HFFc6 (cell line): ENCODE results near the gene COCH. TPM values are rescaled to one million over a fixed set of nuclear protein-coding genes. Genes with fewer than 3 reads are reported as not detected.

Experiments
- DNase-seq: peaks from one replicate; pipeline ENCODE4 v3.0.0-alpha.2; 2018
- H3K27ac Mint-ChIP-seq: 2 replicates; pipeline ENCODE4 v1.8.0; 2020; ENCODE audit warnings: mild to moderate bottlenecking, mixed read lengths
- H3K27me3 Mint-ChIP-seq: 2 replicates; pipeline ENCODE4 v1.8.0; 2021; ENCODE audit warnings: mild to moderate bottlenecking, moderate library complexity, mixed read lengths; ENCODE audit not compliant: insufficient read depth
- H3K36me3 Mint-ChIP-seq: 2 replicates; pipeline ENCODE4 v1.8.0; 2021; ENCODE audit warnings: low read depth, mixed read lengths
- H3K4me1 Mint-ChIP-seq: 2 replicates; pipeline ENCODE4 v1.8.0; 2020; ENCODE audit warnings: low read depth, mixed read lengths
- H3K4me3 Mint-ChIP-seq: 2 replicates; pipeline ENCODE4 v1.8.0; 2020; ENCODE audit warnings: mild to moderate bottlenecking, moderate library complexity, mixed read lengths
- H3K9me3 Mint-ChIP-seq: 2 replicates; pipeline ENCODE4 v1.8.0; 2020; ENCODE audit warnings: mild to moderate bottlenecking, mixed read lengths
- total RNA-seq, 6 experiments: library from RNA; stranded (reverse); fragmentation: NEBNext Ultra II Directional; extraction: Animal tissue kit (Norgen Biotek cat#: 25700); gene quantifications; 2 replicates in 1 of 6; 3 replicates in 5 of 6; pipeline ENCODE4 v1.2.3, GENCODE V29; 2021
- TF ChIP-seq, protein P1 (sequence below): fragments of 200-600 bp; sonication (generic); IDR thresholded peaks from 2 replicates; pipeline ENCODE4 v1.5.0; 2021; ENCODE audit warnings: antibody characterized with exemption, mild to moderate bottlenecking

The COCH gene
- total RNA-seq, 6 experiments from 2014 or later: not detected

DNA sequence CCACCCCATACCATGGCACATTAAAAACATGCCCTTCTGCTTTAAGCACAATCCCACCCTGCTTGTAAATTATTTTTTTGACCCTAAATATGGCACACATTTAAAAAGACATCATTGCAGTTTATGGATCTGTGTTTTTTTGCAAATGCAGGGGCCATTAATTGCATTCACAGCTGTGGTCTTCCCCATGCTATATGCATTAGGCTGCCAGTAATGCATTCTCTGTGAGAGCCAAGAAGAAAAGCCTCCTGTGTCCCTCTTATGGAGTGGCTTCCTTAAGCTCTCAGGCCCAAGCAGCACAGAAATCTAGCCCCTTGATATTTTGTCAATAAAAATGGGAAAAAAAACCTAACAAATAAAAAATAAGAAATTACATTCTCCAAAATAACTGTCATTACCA is 20.4 kb upstream of the COCH start:
- TF ChIP-seq, protein P1, sequence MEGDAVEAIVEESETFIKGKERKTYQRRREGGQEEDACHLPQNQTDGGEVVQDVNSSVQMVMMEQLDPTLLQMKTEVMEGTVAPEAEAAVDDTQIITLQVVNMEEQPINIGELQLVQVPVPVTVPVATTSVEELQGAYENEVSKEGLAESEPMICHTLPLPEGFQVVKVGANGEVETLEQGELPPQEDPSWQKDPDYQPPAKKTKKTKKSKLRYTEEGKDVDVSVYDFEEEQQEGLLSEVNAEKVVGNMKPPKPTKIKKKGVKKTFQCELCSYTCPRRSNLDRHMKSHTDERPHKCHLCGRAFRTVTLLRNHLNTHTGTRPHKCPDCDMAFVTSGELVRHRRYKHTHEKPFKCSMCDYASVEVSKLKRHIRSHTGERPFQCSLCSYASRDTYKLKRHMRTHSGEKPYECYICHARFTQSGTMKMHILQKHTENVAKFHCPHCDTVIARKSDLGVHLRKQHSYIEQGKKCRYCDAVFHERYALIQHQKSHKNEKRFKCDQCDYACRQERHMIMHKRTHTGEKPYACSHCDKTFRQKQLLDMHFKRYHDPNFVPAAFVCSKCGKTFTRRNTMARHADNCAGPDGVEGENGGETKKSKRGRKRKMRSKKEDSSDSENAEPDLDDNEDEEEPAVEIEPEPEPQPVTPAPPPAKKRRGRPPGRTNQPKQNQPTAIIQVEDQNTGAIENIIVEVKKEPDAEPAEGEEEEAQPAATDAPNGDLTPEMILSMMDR: no peak
- Mint-ChIP-seq H3K4me1 (no peaks in the 10 kb centered on the region), H3K27ac (no peak overlapping the region), H3K4me3 (no peak overlapping the region), H3K36me3 (no peaks in the 10 kb centered on the region), H3K9me3 (no peaks in the 10 kb centered on the region), H3K27me3 (peaks cover 16% of the 10 kb centered on the region)
- DNase-seq: no peak

DNA sequence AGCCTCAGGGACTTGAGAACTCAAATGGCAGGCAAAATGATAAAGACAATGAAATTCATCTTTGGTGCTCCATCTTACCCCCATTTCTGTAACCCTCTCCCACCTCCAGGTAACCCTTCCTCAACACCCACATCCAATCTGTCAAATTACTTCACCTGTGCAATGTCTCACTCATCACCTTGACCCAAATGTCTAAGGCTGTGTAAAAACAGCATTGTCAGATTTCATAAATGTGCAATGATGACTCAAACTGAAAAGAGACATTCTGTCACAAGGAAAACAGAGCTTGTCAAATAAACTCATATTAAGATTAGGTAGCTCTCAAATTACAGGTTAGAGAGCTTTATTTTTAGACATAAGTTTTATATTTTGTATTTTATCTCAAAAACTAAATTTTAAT is 19.9 kb upstream of the COCH start:
- TF ChIP-seq, protein P1: no peak
- H3K4me1 Mint-ChIP-seq: no peaks in the 10 kb centered on the region
- H3K9me3 Mint-ChIP-seq: no peaks in the 10 kb centered on the region
- H3K4me3 Mint-ChIP-seq: no peak overlapping the region
- peaks cover 16% of the 10 kb centered on the region for H3K27me3 Mint-ChIP-seq
- DNase-seq: no peak
- no peak overlapping the region for H3K27ac Mint-ChIP-seq
- H3K36me3 Mint-ChIP-seq: no peaks in the 10 kb centered on the region

DNA sequence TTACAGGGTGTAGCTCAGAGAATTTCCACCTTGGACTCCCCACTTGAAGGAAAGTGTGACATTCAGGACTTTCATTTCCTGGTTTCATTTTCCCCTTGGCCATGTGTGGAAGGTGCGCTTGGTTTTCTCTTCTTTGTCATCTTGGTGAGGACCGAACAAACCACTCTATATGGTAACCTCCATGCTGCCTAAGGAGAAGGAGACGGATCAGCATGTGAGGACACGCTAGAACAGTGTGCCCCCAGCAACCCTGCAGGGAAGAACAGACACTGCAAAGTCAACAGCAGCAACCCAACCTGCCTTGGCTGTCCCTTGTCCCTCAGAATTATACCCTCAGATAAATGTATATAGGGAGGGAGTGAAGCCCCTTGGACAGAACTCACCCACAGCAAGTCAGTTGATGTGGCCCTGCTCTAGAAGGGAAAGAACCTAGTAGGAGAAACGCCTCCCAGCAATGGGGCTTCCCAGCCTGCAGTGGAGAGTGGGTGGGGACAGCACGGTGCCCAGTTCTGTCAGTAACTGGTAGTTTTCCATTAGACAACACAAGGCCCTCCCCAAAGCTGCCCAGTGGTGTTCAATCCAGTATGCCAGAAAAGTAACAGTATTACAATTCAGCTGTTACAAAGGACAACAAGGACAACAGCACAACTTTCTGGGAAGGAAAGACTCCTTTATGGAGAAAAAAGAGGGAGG is 18.9 kb upstream of the COCH start:
- TF ChIP-seq, protein P1: no peak
- H3K9me3 Mint-ChIP-seq: no peaks in the 10 kb centered on the region
- no peak overlapping the region for H3K4me3 Mint-ChIP-seq
- no peak overlapping the region for H3K27ac Mint-ChIP-seq
- DNase-seq: no peak
- peaks cover 11% of the 10 kb centered on the region for H3K27me3 Mint-ChIP-seq
- no peaks in the 10 kb centered on the region for H3K36me3 Mint-ChIP-seq
- no peaks in the 10 kb centered on the region for H3K4me1 Mint-ChIP-seq

DNA sequence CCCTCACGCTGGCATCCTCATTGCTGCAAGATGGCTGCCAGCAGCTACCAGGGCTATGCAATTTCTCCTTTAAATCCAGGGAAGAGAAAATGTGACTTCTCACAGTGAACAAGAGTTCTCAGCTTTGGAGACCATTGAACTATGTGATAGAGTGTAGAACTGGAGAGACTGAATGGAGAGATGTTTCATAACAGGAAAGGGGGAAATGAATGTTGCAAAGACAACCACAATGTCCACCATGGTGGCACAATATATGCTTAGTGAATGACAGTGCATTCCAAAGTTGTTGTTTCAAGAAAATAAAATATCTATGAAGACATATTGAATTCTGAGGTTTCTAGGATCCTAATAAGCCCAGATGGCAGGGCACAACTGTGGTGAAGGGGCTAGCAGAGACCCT is 13.2 kb upstream of the COCH start:
- Mint-ChIP-seq H3K4me3 (no peak overlapping the region), H3K27me3 (peaks cover 29% of the 10 kb centered on the region), H3K4me1 (no peaks in the 10 kb centered on the region), H3K27ac (no peak overlapping the region), H3K9me3 (no peaks in the 10 kb centered on the region), H3K36me3 (no peaks in the 10 kb centered on the region)
- TF ChIP-seq, protein P1: no peak
- no peak for DNase-seq

DNA sequence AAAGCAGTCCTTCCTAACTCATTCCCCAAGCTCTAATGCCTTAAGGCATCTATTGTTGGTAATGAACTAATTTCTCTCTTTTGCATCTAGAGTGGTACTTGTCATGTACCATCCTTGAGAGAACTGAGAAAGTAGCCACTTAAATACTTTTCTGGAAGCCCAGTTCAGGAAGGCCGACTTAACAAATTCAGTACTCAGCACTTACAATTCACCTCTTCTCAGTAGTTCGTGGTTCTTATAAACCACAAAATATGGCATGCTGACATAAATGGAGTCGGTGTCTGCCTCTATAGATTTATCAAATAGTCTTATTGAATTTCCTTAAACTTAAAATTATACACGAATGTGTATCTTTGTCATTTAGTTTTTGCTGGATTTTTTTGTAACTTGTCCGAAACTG is 9.4 kb upstream of the COCH start:
- Mint-ChIP-seq H3K27ac (no peak overlapping the region), H3K9me3 (no peaks in the 10 kb centered on the region), H3K4me3 (no peak overlapping the region), H3K4me1 (no peaks in the 10 kb centered on the region), H3K27me3 (peaks cover 20% of the 10 kb centered on the region), H3K36me3 (no peaks in the 10 kb centered on the region)
- TF ChIP-seq, protein P1: no peak
- DNase-seq: no peak

DNA sequence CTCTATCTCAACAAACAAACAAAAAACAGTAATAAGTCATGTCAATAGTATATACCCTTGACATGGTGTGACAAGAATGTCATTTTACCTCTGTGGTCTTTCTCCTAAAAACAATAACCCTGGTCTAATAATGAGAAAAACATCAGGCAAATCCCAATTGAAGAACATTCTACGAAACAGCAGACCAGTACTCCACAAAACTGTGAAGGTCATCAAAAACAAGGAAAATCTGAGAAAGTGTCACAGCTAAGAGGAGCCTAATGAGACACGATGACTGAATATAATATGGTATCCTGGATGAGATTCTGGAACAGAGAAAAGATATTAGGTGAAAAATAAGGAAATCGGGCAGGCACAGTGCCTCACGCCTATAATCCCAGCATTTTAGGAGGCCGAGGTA is 5.6 kb upstream of the COCH start:
- Mint-ChIP-seq H3K27me3 (peaks cover 14% of the 10 kb centered on the region), H3K27ac (no peak overlapping the region), H3K4me3 (no peak overlapping the region), H3K36me3 (no peaks in the 10 kb centered on the region), H3K4me1 (no peaks in the 10 kb centered on the region), H3K9me3 (no peaks in the 10 kb centered on the region)
- DNase-seq: no peak
- TF ChIP-seq, protein P1: no peak
